WTC11 (cell line): ENCODE measurements around the gene PLEKHS1. TPM values are rescaled to one million over a fixed set of nuclear protein-coding genes. Genes with fewer than 3 reads are reported as not detected.

Experiments
- ATAC-seq: fragments of 200-7000 bp; cut with Tn5 transposase; 2 replicates; pipeline ENCODE4 v1.10.0; 2021; ENCODE audit warnings: mild to moderate bottlenecking, moderate library complexity
- CTCF ChIA-PET: fragments of 300-600 bp; sonication (Branson Sonifier 250); formaldehyde crosslinking; loops from one replicate; lab custom pipeline; 2021; ENCODE audit warnings: antibody characterized with exemption; lab: Charles Lee
- POLR2A ChIA-PET: fragments of 350-600 bp; sonication (Branson Sonifier 250); formaldehyde crosslinking; loops from one replicate; lab custom pipeline; 2021; ENCODE audit warnings: antibody characterized with exemption; lab: Charles Lee
- DNase-seq: peaks from one replicate; pipeline ENCODE4 v3.0.0; 2021; ENCODE audit warnings: low spot score
- H3K27ac Mint-ChIP-seq: 2 replicates; pipeline ENCODE4 v1.8.0; 2021; ENCODE audit warnings: mixed read lengths
- H3K27me3 Mint-ChIP-seq: 2 replicates; pipeline ENCODE4 v1.8.0; 2021; ENCODE audit warnings: low read depth, mild to moderate bottlenecking, moderate library complexity, mixed read lengths
- H3K36me3 Mint-ChIP-seq: 2 replicates; pipeline ENCODE4 v1.8.0; 2021; ENCODE audit warnings: mixed read lengths
- H3K4me1 Mint-ChIP-seq: 2 replicates; pipeline ENCODE4 v1.8.0; 2022; ENCODE audit warnings: mixed read lengths
- H3K4me3 Mint-ChIP-seq: 2 replicates; pipeline ENCODE4 v1.8.0; 2021; ENCODE audit warnings: mild to moderate bottlenecking, moderate library complexity, mixed read lengths
- H3K9me3 Mint-ChIP-seq: 2 replicates; pipeline ENCODE4 v1.8.0; 2021; ENCODE audit warnings: mixed read lengths
- HMGA2 ChIP-seq: fragments of 250-450 bp; sonication (Bioruptor Pico); IDR thresholded peaks from 2 replicates; pipeline ENCODE4 v1.4.0; 2021; ENCODE audit warnings: mild to moderate bottlenecking, moderate library complexity
- JAZF1 ChIP-seq: fragments of 250-450 bp; sonication (Bioruptor Pico); IDR thresholded peaks from 2 replicates; pipeline ENCODE4 v1.9.0; 2021; ENCODE audit warnings: moderate library complexity, mild to moderate bottlenecking, inconsistent platforms
- KAT7 ChIP-seq: sonication (generic); formaldehyde crosslinking; IDR thresholded peaks from 2 replicates; pipeline ENCODE4 v1.8.1; 2023; ENCODE audit warnings: missing genetic modification reagents, mild to moderate bottlenecking, borderline replicate concordance
- OVOL2 ChIP-seq: fragments of 250-450 bp; sonication (Bioruptor Pico); IDR thresholded peaks from 2 replicates; pipeline ENCODE4 v1.9.0; 2021; ENCODE audit warnings: mild to moderate bottlenecking, borderline replicate concordance
- RORB ChIP-seq: fragments of 250-450 bp; sonication (Bioruptor Pico); IDR thresholded peaks from 2 replicates; pipeline ENCODE4 v1.9.0; 2021; ENCODE audit warnings: mild to moderate bottlenecking
- TCF7 ChIP-seq: sonication (generic); formaldehyde crosslinking; IDR thresholded peaks from 2 replicates; pipeline ENCODE4 v1.8.0; 2022; ENCODE audit warnings: mild to moderate bottlenecking, low read depth, missing genetic modification reagents, moderate library complexity
- ZNF138 ChIP-seq: sonication (generic); formaldehyde crosslinking; conservative IDR thresholded peaks from 2 replicates; pipeline ENCODE4 v1.8.1; 2022; ENCODE audit warnings: mild to moderate bottlenecking, moderate library complexity, missing genetic modification reagents
- ZNF232 ChIP-seq: sonication (generic); formaldehyde crosslinking; IDR thresholded peaks from 2 replicates; pipeline ENCODE4 v1.8.0; 2022; ENCODE audit warnings: mild to moderate bottlenecking, missing genetic modification reagents
- ZNF396 ChIP-seq: fragments of 250-450 bp; sonication (Bioruptor Pico); IDR thresholded peaks from 2 replicates; pipeline ENCODE4 v1.8.0; 2021; ENCODE audit warnings: mild to moderate bottlenecking, moderate library complexity, borderline replicate concordance
- total RNA-seq: library from RNA; stranded (reverse); gene quantifications from 3 replicates; pipeline ENCODE4 v1.2.3, GENCODE V29; 2021
- TF ChIP-seq, protein P1 (sequence below): sonication (generic); formaldehyde crosslinking; conservative IDR thresholded peaks from 2 replicates; pipeline ENCODE4 v1.8.1; 2023; ENCODE audit warnings: mild to moderate bottlenecking, low read depth, missing genetic modification reagents, moderate library complexity
- TF ChIP-seq, protein P2 (sequence below): sonication (generic); formaldehyde crosslinking; IDR thresholded peaks from 2 replicates; pipeline ENCODE4 v1.8.1; 2023; ENCODE audit warnings: mild to moderate bottlenecking, missing genetic modification reagents
- TF ChIP-seq, protein P3 (sequence below): sonication (generic); formaldehyde crosslinking; IDR thresholded peaks from 2 replicates; pipeline ENCODE4 v1.8.1; 2022; ENCODE audit warnings: low read depth, missing genetic modification reagents, borderline replicate concordance
- TF ChIP-seq, protein P4 (sequence below): sonication (generic); formaldehyde crosslinking; IDR thresholded peaks from 2 replicates; pipeline ENCODE4 v1.8.0; 2023; ENCODE audit warnings: mild to moderate bottlenecking, missing genetic modification reagents
- TF ChIP-seq, protein P5 (sequence below): fragments of 250-450 bp; sonication (Bioruptor Pico); IDR thresholded peaks from 2 replicates; pipeline ENCODE4 v1.9.0; 2021; ENCODE audit warnings: mild to moderate bottlenecking, borderline replicate concordance

PLEKHS1 gene
- total RNA-seq, 1 experiment from 2014 or later: not detected

DNA sequence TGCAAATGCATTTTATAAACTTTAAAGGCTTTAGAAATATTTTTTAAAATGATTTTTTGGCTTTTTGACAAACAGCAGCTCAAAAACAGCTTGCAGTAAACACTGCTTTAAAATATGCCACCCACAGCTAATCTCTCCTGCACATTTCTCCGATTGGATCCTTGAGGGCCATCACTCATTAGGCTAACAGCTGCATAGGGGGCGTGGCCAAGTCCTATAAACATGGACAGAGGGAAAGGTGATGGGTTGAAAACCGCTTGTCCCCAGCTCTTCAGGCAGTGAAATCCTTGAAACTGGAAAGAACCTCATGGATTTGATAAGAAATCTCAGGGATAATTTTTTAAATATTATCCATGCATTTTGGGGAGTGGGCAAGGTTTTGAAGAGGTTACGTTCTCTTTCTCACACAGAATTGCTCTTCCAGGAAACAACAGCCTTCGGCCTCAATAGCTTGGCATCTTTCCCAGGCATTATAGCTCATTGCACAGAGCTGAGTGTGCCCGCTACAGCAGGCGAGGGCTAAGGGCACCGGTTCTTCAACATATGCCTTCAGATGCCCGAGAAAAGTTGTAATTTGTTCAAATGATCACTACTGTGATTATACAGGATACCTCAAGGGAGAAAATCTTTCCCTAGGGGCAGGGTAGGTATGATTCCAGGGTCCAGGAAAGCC, 1.7 kb downstream of the PLEKHS1 start:
- H3K27me3 Mint-ChIP-seq: no peaks in the 10 kb centered on the region; the same call in 1 of the 2 replicates
- ATAC-seq (no peak), DNase-seq (no peak)
- H3K4me3 Mint-ChIP-seq: no peak overlapping the region
- no peaks in the 10 kb centered on the region for H3K36me3 Mint-ChIP-seq
- TF ChIP-seq KAT7 (CRISPR knock-in tag): no peak
- TF ChIP-seq HMGA2 (CRISPR knock-in tag): no peak
- no peak for TF ChIP-seq ZNF232
- TF ChIP-seq, protein P1, sequence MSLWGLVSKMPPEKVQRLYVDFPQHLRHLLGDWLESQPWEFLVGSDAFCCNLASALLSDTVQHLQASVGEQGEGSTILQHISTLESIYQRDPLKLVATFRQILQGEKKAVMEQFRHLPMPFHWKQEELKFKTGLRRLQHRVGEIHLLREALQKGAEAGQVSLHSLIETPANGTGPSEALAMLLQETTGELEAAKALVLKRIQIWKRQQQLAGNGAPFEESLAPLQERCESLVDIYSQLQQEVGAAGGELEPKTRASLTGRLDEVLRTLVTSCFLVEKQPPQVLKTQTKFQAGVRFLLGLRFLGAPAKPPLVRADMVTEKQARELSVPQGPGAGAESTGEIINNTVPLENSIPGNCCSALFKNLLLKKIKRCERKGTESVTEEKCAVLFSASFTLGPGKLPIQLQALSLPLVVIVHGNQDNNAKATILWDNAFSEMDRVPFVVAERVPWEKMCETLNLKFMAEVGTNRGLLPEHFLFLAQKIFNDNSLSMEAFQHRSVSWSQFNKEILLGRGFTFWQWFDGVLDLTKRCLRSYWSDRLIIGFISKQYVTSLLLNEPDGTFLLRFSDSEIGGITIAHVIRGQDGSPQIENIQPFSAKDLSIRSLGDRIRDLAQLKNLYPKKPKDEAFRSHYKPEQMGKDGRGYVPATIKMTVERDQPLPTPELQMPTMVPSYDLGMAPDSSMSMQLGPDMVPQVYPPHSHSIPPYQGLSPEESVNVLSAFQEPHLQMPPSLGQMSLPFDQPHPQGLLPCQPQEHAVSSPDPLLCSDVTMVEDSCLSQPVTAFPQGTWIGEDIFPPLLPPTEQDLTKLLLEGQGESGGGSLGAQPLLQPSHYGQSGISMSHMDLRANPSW: no peak
- no peaks in the 10 kb centered on the region for H3K4me1 Mint-ChIP-seq
- H3K27ac Mint-ChIP-seq: no peak overlapping the region
- ChIA-PET CTCF (no interaction called here), POLR2A (no interaction called here)
- no peaks in the 10 kb centered on the region for H3K9me3 Mint-ChIP-seq

DNA sequence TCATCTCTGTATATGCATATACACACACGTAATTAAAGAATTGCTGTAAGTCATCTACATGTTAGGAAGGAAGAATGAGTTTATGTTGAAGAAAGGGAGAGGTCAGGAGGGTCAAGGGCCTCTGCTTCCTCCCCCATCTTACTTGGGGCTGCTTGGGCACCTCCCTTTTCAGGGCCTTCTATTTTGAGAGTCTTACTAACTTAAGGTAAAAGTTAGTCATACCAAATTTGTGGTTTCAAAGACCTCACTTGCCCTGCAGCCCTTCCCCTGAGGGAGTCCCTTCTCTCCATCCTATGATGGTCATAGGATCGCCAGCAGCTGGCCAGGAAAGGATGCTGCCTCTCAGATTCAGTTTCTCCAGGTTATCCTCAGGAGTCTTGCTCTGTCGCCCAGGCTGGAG, 2.6 kb downstream of the PLEKHS1 start:
- H3K4me3 Mint-ChIP-seq: no peak overlapping the region
- H3K27me3 Mint-ChIP-seq: no peaks in the 10 kb centered on the region; the same call in 1 of the 2 replicates
- no peaks in the 10 kb centered on the region for H3K36me3 Mint-ChIP-seq
- no peaks in the 10 kb centered on the region for H3K9me3 Mint-ChIP-seq
- TF ChIP-seq JAZF1 (CRISPR knock-in tag) (no peak), ZNF138 (no peak), RORB (CRISPR knock-in tag) (no peak), TCF7 (CRISPR knock-in tag) (no peak)
- TF ChIP-seq, protein P2, sequence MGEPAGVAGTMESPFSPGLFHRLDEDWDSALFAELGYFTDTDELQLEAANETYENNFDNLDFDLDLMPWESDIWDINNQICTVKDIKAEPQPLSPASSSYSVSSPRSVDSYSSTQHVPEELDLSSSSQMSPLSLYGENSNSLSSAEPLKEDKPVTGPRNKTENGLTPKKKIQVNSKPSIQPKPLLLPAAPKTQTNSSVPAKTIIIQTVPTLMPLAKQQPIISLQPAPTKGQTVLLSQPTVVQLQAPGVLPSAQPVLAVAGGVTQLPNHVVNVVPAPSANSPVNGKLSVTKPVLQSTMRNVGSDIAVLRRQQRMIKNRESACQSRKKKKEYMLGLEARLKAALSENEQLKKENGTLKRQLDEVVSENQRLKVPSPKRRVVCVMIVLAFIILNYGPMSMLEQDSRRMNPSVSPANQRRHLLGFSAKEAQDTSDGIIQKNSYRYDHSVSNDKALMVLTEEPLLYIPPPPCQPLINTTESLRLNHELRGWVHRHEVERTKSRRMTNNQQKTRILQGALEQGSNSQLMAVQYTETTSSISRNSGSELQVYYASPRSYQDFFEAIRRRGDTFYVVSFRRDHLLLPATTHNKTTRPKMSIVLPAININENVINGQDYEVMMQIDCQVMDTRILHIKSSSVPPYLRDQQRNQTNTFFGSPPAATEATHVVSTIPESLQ: no peak
- TF ChIP-seq, protein P3, sequence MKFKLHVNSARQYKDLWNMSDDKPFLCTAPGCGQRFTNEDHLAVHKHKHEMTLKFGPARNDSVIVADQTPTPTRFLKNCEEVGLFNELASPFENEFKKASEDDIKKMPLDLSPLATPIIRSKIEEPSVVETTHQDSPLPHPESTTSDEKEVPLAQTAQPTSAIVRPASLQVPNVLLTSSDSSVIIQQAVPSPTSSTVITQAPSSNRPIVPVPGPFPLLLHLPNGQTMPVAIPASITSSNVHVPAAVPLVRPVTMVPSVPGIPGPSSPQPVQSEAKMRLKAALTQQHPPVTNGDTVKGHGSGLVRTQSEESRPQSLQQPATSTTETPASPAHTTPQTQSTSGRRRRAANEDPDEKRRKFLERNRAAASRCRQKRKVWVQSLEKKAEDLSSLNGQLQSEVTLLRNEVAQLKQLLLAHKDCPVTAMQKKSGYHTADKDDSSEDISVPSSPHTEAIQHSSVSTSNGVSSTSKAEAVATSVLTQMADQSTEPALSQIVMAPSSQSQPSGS: no peak
- TF ChIP-seq, protein P4, sequence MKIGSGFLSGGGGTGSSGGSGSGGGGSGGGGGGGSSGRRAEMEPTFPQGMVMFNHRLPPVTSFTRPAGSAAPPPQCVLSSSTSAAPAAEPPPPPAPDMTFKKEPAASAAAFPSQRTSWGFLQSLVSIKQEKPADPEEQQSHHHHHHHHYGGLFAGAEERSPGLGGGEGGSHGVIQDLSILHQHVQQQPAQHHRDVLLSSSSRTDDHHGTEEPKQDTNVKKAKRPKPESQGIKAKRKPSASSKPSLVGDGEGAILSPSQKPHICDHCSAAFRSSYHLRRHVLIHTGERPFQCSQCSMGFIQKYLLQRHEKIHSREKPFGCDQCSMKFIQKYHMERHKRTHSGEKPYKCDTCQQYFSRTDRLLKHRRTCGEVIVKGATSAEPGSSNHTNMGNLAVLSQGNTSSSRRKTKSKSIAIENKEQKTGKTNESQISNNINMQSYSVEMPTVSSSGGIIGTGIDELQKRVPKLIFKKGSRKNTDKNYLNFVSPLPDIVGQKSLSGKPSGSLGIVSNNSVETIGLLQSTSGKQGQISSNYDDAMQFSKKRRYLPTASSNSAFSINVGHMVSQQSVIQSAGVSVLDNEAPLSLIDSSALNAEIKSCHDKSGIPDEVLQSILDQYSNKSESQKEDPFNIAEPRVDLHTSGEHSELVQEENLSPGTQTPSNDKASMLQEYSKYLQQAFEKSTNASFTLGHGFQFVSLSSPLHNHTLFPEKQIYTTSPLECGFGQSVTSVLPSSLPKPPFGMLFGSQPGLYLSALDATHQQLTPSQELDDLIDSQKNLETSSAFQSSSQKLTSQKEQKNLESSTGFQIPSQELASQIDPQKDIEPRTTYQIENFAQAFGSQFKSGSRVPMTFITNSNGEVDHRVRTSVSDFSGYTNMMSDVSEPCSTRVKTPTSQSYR (CRISPR knock-in tag): no peak
- POLR2A ChIA-PET: no interaction called here
- CTCF ChIA-PET: no interaction called here
- H3K27ac Mint-ChIP-seq: no peak overlapping the region
- ATAC-seq (no peak), DNase-seq (no peak)
- no peaks in the 10 kb centered on the region for H3K4me1 Mint-ChIP-seq

DNA sequence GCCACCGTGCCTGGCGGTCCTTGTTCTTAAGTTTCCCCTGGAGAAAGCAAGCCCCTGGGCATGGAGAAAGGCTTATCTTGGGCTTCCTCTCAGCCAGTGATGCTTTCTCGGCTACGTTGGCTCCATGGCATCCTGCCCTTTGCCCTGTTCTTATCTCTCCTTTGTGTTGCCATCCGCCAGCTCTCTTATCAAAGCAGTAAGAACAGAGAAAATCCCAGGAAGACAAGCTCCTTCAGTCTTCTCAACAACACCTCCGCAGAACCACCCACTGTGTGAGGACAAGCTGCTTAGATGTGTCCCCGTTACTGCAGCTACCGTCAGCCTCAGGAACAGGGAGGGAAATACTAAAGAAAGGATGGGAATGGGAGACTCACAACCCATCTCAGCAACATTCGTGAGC, 3.3 kb downstream of the PLEKHS1 start:
- TF ChIP-seq ZNF396 (CRISPR knock-in tag) (no peak), OVOL2 (CRISPR knock-in tag) (no peak)
- TF ChIP-seq, protein P5, sequence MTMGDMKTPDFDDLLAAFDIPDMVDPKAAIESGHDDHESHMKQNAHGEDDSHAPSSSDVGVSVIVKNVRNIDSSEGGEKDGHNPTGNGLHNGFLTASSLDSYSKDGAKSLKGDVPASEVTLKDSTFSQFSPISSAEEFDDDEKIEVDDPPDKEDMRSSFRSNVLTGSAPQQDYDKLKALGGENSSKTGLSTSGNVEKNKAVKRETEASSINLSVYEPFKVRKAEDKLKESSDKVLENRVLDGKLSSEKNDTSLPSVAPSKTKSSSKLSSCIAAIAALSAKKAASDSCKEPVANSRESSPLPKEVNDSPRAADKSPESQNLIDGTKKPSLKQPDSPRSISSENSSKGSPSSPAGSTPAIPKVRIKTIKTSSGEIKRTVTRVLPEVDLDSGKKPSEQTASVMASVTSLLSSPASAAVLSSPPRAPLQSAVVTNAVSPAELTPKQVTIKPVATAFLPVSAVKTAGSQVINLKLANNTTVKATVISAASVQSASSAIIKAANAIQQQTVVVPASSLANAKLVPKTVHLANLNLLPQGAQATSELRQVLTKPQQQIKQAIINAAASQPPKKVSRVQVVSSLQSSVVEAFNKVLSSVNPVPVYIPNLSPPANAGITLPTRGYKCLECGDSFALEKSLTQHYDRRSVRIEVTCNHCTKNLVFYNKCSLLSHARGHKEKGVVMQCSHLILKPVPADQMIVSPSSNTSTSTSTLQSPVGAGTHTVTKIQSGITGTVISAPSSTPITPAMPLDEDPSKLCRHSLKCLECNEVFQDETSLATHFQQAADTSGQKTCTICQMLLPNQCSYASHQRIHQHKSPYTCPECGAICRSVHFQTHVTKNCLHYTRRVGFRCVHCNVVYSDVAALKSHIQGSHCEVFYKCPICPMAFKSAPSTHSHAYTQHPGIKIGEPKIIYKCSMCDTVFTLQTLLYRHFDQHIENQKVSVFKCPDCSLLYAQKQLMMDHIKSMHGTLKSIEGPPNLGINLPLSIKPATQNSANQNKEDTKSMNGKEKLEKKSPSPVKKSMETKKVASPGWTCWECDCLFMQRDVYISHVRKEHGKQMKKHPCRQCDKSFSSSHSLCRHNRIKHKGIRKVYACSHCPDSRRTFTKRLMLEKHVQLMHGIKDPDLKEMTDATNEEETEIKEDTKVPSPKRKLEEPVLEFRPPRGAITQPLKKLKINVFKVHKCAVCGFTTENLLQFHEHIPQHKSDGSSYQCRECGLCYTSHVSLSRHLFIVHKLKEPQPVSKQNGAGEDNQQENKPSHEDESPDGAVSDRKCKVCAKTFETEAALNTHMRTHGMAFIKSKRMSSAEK (CRISPR knock-in tag): no peak
- TF ChIP-seq, all 79 proteins: peak for 0
- Mint-ChIP-seq H3K4me3 (no peak overlapping the region), H3K27me3 (no peaks in the 10 kb centered on the region; the same call in 1 of the 2 replicates), H3K36me3 (no peaks in the 10 kb centered on the region), H3K4me1 (no peaks in the 10 kb centered on the region), H3K9me3 (no peaks in the 10 kb centered on the region), H3K27ac (no peak overlapping the region)
- ChIA-PET POLR2A (no interaction called here), CTCF (no interaction called here)
- DNase-seq (no peak), ATAC-seq (no peak)
